CD4-positive, alpha-beta T cell treated with Interleukin-4 for 1 hour (primary cell): ENCODE data around the gene ACOT2.

ENCODE experiments used
- DNase-seq, 2 donors: peaks; one replicate each; pipeline ENCODE4 v3.0.0-alpha.2; 2020 to 2022

The ACOT2 gene

GRCh38 chr14:73616831-73617230 lies 47.8 kb downstream of the ACOT2 start:
- DNase-seq, result no peak

- no peak for DNase-seq
Observed at GRCh38 chr14:73619524-73619923, 50.5 kb downstream of the ACOT2 start.

- DNase-seq, result no peak
Observed at GRCh38 chr14:73620268-73620667, 51.3 kb downstream of the ACOT2 start.

- no peak for DNase-seq
Observed at GRCh38 chr14:73623504-73624054, 54.6 kb downstream of the ACOT2 start.
